H1 (cell line): Measurements from ENCODE around the gene MED10.

Source experiments
- BCL11A ChIP-seq, 2 experiments: IDR thresholded peaks; one replicate each; pipeline ENCODE4 v1.6.1; 2011; ENCODE audit warnings: low read depth in 2 of 2, low read length in 2 of 2, mild to moderate bottlenecking in 2 of 2
- GABPA ChIP-seq: IDR thresholded peaks from 2 replicates; pipeline ENCODE4 v1.6.1; 2011; ENCODE audit warnings: mild to moderate bottlenecking, low read length, moderate library complexity, borderline replicate concordance; ENCODE audit not compliant: insufficient read depth
- JUND ChIP-seq: IDR thresholded peaks from 2 replicates; pipeline ENCODE4 v1.6.1; 2011; ENCODE audit warnings: mild to moderate bottlenecking, improper control_type of control experiment, low read length
- NRF1 ChIP-seq: IDR thresholded peaks from 2 replicates; pipeline ENCODE4 v1.6.1; 2011; ENCODE audit warnings: mild to moderate bottlenecking, low read depth, low read length, improper control_type of control experiment
- POLR2A ChIP-seq, 2 experiments: IDR thresholded peaks; 1 replicate in 1 of 2; 2 replicates in 1 of 2; pipeline ENCODE4 v1.6.1; 2011; ENCODE audit warnings: low read depth in 2 of 2, low read length in 2 of 2, mild to moderate bottlenecking in 2 of 2; ENCODE audit errors: control extremely low read depth in 1 of 2
- SRF ChIP-seq: IDR thresholded peaks from 2 replicates; pipeline ENCODE4 v1.6.1; 2011; ENCODE audit warnings: mild to moderate bottlenecking, low read depth, low read length, moderate library complexity
- TF ChIP-seq, protein P1 (sequence below), 3 experiments: IDR thresholded peaks; 1 replicate in 2 of 3; 2 replicates in 1 of 3; pipeline versions ENCODE4 v1.5.1 to v1.6.1; 2011; ENCODE audit warnings: low read length in 3 of 3, mild to moderate bottlenecking in 3 of 3, inconsistent platforms in 2 of 3, low read depth in 1 of 3, moderate library complexity in 1 of 3; ENCODE audit not compliant: insufficient read depth in 1 of 3; ENCODE audit errors: control extremely low read depth in 1 of 3

DNA sequence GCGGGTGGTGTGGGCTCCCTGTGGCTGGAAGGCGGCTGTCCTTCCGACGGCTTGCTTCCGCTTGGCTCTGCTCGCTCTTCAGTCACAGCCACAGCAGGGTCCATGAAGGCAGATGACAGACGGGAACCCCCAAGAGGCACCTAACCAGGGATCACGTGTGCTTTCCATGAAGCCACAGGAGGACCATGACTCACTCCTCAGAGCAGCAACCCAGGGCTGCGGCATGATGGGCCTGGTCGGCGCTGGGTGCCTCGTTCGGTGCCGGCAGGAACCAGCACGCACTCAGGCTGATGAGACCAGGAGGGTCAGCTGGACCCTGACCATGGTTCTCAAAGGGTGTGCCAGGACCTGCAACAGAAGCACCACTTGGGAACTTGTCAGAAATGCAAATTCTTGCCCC is 32.8 kb upstream of the MED10 start:
- TF ChIP-seq POLR2A (IDR thresholded peaks at IDR 0.05; ENCODE audit: control extremely low read depth in 1 of 2, low read depth in 2 of 2, low read length in 2 of 2) (no peak), GABPA (no peak), BCL11A (IDR thresholded peaks at IDR 0.05; ENCODE audit: low read depth in 2 of 2, low read length in 2 of 2) (no peak), NRF1 (no peak), JUND (no peak), SRF (no peak)
- TF ChIP-seq, protein P1, sequence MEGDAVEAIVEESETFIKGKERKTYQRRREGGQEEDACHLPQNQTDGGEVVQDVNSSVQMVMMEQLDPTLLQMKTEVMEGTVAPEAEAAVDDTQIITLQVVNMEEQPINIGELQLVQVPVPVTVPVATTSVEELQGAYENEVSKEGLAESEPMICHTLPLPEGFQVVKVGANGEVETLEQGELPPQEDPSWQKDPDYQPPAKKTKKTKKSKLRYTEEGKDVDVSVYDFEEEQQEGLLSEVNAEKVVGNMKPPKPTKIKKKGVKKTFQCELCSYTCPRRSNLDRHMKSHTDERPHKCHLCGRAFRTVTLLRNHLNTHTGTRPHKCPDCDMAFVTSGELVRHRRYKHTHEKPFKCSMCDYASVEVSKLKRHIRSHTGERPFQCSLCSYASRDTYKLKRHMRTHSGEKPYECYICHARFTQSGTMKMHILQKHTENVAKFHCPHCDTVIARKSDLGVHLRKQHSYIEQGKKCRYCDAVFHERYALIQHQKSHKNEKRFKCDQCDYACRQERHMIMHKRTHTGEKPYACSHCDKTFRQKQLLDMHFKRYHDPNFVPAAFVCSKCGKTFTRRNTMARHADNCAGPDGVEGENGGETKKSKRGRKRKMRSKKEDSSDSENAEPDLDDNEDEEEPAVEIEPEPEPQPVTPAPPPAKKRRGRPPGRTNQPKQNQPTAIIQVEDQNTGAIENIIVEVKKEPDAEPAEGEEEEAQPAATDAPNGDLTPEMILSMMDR (IDR thresholded peaks at IDR 0.05; ENCODE audit: control extremely low read depth in 1 of 3, insufficient read depth in 1 of 3, low read depth in 1 of 3, low read length in 3 of 3), result no peak
